ENCODE data around the gene ST6GALNAC6.

Gene ST6GALNAC6, protein sequence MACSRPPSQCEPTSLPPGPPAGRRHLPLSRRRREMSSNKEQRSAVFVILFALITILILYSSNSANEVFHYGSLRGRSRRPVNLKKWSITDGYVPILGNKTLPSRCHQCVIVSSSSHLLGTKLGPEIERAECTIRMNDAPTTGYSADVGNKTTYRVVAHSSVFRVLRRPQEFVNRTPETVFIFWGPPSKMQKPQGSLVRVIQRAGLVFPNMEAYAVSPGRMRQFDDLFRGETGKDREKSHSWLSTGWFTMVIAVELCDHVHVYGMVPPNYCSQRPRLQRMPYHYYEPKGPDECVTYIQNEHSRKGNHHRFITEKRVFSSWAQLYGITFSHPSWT

DNA sequence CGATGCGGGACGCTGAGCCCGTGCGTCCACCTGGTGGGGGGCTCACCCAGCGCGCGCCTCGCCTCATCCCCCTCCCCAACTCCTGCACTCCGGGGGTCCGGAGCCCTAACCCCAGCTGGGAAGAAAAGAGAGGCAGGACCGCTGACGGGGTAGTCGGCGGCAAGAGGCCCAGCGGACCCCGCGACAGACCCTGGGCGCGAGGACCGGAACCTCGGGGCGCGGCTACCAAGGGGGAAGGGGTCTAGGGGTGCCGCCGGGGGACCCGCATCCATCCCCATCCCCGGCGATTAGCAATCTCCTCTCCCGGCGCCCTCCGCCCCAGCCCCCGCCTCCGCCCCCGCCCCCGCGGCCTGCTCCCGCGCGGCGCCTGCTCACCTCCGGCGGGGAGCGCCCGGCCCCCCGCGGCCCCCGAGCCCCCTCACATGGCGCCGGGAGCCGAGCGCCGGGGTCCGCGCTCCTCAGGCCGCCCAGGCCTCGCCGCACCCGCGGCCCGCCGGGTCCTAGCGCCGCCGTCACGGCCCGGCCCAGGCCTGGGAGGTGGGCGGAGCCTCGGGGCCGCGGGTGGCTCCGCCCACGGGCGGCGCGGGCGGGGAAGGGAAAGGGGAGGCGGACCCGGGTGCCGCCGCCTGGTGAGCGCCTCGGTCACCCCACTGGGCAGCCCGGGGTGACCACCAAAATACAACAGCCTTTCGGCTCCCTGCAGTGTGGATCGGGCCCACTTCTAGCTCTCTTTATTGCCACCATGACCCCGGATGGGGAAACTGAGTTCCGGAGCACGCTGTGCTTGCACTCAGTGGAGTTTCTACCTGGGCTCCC is at the start of gene ST6GALNAC6:
ST6GALNAC6 (minus strand) TSS at position 476 of the 816 bp plus-strand sequence. CDS start 1,622 bp downstream, outside the sequence.
- DNase-seq, result no peak

DNA sequence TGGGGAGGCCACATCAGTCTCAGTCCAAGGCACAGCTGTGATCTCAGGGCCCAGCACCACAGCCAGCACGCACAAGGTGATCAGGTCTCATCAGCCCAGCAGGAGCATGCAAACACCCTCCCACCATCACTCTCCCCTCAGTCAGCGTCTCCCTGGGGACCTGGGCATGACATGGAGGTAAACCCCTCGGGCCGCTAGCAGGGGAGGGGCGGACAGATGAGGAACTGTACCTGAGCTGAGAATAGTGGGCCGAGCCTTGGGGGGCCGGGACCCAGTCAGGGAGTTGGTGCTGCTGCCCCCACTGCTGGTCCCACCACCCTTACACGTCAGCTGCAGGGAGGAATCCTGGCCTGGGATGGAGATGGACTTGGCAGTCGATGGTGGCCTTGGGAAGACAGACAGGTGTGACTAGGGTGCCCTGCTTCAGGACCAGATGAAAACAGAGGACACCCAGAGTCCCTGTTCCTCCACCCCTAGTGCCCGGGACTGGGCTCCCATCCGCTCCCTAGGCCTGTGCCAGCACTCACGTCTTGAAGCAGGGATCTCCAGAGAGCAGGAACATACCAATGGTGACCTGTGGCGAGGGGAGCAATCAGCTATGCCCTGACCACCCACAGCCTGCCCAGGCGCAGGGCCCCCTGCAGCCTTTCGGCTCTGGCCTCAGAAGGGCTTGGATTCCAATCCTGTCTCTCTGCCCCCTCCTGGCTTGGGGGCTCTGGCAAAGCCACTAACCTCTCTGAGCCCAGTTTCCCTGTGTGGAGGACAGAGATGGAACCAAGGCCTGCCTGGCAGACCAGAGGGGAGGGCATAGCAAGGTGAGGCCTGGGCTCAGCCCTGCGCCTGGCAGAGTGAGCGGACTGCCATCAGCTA is 48.7 kb upstream of the ST6GALNAC6 start:
- no peak for DNase-seq

DNA sequence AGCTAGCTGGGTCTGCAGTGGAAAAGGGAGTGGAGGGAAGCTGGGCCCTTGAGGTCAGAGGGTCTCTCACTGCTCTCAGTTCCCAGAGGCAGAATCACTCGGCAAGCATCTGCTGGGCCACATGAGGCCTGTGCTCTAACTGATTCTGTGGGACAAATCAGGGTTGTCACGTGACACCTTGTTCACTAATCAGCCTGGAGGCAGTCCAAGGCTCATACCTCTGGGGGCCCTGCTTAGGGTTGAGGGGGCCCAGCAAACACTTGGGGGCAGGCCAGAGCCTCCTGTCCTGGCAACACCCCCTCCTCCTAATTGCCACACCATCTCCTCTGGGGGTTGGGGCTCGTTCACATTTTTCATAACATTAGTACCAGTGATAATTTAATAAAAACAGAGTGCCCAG is 47.3 kb upstream of the ST6GALNAC6 start:
- DNase-seq, result no peak

DNA sequence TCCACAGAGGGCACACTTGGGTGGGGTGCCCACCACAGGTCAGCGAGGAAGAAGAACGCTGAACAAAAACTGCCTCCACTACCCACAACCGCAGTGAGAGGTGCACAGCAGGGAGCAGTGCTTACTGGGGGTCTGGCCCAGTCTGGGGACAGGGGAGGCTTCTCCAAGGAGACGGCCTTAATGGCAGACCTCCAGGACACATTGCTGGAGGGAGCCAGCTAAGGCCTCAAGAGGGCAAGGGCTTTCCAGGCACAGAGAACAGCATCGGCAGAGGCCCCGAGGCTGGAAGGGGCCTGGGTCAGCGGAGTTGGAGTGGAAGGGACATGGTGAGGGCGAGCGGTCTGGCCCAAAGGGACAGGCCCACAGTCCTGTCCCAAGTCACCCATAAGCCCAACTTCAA is 46.5 kb upstream of the ST6GALNAC6 start:
- no peak for DNase-seq

DNA sequence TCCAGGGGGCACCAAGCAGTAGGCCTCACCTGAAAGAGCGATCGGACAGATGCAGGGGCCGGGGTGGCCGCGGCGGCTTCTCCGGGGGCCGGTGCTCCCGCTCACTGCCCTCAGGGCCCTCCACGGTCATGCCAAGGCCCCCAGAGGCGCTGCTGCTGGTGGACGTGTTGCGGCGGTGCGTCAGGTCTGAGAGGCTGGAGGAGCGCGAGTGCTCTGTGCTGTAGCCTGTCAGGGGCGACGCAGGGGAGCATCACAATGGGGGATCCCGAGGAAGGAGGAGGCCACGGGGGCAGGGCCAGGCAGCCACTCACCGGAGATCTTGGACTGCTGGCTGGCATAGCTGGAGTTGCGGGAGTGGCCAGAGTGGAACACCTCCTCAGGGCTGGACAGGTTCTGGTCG is 45.9 kb upstream of the ST6GALNAC6 start:
- no peak for DNase-seq

DNA sequence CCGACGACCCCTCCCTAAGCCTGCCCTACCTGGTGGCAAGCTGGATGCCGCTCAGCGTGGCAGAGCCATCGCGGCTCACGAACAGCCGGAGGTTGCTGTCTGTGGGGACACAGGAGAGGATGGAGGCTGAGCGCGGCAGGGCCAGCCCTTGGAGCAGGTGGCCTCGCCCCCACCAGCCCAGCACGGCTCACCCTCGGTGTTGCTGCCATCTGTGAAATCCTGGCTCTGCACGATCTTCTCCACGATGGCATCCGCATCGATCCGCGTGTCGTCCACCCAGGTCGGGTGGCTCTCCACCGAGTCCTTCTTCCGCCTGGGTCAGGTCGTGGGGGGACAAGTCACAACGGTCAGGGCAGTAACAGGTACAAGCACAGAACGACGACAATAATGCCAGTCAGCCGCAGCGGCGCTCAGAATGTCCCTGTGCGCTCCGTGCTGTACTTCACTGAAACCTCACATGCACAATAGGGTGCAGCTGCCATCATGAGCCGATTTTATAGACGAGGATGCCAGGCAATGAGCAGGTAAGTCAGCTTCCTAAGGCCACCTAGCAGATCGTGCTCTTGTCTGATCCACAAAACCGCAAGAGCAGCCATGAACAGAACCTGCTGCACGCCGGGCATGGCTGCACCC is 45.3 kb upstream of the ST6GALNAC6 start:
- no peak for DNase-seq

DNA sequence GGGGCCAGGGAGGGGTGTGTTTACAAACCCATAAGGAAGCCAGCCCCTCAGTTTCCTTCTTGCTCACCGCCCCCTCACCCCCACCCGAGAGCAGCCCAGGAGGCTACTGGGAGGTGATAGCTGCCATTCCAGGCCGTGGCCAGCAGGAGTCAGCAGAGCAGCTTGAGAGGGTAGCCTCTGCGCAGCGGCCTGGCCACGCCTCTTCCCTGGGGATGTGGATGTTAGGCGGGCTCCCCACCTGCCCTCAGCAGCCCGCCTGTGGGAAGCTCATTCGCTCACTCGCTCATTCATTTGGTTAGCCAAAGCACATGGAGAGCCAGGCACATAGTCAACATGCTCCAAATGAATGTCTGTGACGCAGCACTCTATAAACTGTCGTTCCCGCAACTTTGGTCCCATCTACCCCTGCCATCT is 44.3 kb upstream of the ST6GALNAC6 start:
- DNase-seq, result no peak

DNA sequence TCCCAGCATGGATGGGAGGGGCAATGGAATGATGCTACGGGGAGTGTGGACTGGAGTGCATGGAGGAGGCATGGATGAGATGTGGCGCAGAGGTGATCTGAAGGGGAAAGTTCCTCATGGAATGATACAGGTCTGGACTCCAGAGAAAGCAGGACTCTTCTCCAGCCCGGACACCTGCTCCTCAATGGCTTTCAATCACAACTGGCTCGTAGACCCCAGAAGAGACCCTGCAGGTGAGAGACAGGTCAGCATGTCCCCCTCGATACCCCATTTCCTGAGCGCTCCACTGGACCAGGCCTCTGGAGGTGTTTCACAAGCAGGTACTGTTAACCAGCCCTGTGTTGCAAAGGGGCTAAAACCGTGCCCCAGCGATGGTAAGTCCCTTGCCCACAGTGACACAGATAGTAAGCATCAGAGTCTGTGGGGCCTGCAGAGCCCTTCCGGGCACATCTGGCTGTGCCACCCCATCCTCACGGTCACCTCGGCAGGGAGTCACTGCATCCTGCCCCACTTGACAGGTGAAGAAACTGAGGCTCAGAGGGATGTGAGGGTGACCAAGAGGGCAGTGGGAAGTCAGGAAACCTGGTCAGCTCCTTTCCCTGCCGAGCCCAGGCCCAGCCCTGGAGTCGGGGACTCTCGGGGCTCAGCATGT is 43.7 kb upstream of the ST6GALNAC6 start:
- DNase-seq, result no peak

DNA sequence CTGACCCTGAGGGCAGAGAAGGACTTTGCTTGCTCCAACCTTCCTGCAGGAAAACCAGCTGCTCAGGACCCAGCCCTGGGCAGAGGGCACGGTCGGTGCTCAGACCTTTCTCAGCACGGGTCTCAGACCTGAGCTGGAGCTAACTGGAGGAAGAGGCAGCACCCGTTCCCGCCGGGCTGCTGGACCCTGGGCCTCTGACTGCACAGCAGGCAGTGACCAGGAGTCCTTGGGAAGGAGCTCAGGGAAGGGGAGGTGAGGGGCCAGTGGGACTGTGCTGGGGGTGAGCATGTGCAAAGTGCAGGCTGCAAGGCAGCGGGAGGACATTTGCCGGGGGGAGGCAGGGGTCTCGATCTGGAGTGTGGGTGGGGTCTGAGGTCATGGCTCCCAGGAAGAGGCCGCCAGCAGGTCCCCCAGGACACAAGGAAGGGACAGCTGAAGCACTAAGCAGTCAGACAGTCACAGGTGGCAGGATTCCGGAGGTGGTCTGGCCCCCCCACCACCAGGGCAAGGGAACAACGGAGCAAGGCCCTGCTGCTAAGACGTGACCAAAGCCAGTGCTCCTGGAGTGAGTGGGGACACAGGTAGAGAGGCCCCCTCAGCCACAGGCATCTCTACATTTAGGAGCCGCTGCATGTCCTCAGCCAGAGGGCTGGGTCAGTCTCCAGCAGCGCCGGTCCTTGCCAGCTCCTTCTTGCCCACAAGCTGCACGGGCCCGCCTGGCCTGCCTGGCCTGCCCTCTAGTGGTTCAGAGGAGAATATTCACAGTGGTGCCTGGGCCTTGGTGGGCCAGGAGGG is 43.0 kb upstream of the ST6GALNAC6 start:
- no peak for DNase-seq

DNA sequence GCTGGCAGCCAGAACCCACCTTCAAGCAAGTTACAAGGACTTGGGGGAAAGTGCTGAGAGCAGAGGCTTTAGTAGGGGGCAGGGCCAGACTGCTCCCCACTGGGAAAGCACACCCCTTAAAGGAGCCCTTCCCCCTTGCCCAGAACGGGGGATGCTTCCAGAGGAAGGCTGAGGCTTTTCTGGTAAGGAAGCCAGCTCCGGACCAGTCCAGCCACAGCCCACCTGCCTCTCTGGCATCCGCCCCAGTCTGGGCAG is 42.5 kb upstream of the ST6GALNAC6 start:
- no peak for DNase-seq

DNA sequence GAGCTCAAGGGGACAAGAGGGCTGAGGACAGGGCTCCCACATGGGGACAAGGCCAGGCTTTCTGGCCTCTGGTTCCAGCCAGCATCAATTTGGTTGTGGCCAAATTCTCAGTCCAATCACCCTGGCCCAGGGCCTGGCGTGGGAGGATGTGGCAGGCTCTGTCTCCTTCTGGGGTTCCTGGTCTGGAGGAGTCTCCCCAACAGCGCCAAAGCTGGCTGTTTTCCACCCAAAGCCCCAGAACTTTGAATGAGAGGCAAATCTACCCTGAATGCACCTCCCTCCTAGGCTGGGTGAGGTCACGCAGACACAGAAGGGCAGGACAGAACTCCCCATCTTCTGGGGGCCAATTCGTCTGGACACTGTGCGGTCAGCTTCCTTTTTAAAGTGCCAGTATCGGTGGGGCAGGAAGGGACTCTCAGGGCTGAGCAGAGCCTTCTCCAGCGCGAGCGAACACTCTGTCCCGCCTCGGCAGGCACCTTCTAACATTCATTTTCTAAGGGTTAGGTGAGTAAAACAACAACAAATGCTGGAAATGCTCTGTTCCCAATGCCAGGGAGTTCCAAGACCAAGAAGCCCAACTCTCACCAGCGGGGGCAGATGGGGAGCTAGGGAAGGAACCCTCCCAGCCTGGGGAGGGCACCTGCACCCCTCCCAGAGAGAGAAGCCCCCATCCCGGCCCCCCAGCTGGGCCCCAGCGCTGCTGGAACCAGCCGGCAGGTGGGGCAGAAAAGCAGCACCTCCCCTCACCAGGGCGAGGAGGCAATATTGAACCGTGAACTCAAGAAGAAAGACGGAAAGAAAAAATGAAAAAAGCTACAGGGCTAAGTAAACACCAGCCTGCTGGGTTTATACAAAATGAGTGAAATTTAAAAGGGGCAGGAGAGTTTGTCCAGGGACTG is 41.9 kb upstream of the ST6GALNAC6 start:
- DNase-seq, result no peak

DNA sequence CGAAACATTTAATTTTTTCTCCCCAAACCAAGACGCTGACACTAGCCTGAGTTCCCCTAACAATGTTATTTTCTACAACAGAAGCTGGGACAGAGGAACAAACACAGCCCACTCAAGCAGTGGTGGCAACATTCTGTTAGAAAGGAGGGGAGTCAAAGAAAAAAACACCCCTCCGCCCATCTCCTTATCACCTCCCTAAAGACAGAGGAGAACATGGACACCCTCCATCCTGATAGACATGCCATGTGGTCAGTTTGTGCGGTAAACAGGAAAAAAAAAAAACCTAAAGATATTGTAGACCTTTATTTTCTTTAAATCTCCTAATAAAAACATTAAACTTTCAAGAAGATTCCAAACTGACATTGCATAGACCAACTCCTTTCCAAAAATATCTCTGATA is 41.2 kb upstream of the ST6GALNAC6 start:
- DNase-seq, result no peak

DNA sequence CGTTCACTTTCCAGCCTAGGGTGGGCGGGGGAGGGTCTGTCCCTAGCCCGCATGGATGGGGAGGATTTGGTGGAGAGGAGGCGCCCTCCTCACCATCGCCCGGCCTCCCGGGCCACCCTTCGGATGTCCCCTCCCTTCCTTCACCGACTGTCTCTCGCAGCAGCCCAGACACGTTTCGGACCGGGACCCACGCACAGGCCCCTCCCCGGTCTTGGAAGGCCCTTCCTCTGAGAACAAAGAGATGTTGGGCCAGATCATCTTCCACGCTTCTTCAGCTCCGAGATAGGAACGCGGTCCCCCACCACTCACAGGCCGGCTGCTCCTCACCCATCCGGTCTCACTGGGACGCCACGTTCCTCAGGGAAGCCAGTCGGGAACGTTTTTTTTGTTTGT is 38.9 kb upstream of the ST6GALNAC6 start:
- DNase-seq, result no peak

DNA sequence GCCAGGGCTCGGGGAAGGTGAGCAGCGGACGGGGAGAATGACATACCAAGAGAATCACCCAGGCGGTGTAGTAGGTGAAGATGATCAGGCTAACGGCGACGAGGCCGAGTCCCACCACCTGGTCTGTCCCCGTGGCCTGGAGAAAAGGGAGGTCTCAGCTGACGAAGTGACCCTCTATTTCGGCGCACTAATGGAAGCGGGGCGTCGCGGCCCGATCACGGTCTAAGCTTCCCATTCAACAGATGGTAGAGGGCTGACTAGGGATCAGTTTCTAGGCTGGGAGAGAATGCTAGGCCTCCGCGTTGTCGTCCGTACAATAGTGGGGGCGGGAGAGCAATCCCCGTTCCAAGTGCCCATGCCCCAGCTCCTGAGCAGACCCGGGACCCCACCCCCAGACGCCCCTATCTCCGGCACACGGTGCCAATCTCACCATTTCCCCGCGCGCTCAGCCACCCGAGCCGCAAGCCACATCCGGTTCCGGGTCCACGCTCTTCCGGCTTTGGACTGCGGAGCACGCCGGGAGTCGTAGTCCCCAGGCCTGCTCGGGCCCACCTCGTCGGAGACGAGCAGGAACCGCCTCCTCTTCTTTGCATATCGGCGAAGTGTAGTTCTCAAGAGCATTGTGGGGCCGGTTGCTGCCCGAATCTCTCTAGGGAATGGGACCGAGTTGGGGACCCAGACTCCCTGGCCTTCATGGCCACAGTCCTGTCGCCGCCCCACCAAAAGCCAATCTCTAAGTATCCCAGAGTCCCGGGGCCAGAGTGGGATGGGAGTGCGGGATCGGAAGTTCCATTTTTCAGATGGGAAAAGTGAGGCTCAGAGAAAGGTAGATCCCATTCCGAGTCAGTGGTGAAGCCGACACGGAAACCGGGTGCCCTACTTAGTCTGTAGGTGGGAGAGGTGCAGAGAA is 38.2 kb upstream of the ST6GALNAC6 start, which contains the start of gene DPM2:
DPM2 (minus strand) TSS at position 467 of the 910 bp plus-strand sequence; CDS start at position 433, 34 bp downstream.
- DNase-seq, result no peak

DNA sequence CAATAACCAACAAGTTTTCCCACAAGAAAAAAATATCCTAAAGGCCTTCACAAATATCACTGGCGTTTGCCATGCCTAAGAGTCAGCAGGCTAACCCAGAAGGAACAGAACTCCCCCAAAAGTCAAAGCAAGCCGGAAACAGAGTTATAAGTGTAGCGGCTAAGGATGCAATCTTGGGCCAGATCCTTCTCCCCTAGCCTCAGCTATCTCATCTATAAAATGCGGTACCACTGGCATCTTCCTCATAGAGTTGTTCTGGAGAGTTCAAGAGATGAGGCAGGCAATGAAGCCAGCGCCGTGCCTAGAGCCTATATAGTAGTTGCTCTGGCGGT is 37.6 kb upstream of the ST6GALNAC6 start:
- DNase-seq, result no peak

DNA sequence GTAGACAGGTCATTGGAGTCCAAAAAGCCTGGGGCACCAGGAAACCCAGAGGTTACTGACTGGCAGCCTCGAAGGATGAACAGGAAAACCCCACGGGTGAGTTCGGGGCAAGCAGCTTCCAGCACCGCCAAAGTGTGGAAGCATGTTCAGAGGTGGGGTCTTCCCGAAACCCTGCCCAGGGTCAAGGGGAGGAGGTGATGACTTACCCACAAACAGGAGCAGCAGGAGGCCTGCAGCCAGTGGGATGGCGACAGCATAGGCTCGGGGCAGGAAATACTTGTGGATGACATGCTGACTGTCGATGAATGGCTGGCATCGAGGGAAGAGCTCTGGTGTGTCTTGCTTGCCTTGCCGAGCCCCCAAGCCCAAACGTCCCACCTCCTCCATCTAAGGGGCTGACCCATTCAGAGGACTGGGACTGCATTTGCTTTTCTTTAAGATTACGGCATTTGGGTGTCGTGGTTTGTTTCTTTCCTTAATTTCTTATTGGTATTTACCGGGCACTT is 37.0 kb upstream of the ST6GALNAC6 start:
- DNase-seq, result no peak

DNA sequence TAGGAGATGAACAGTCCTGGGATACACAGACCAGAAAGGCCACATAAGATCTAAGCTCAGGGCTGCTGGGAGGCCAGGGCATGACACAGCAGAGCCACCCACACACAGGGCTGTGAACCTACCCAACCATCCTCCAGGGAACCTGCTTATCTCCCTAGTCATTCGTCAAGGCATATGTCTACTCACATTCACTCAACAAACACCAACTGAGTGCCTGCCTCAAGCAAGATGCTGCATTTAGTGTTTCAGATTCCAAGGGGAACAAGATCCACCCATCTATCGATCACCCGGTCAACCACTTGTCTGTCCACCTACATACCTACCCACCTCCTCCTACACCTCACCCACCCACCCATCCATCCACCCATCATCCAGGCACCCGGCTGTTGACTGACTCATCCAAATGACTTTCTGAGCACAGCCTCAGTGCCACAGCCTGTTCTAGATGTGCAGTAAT is 36.4 kb upstream of the ST6GALNAC6 start:
- no peak for DNase-seq

DNA sequence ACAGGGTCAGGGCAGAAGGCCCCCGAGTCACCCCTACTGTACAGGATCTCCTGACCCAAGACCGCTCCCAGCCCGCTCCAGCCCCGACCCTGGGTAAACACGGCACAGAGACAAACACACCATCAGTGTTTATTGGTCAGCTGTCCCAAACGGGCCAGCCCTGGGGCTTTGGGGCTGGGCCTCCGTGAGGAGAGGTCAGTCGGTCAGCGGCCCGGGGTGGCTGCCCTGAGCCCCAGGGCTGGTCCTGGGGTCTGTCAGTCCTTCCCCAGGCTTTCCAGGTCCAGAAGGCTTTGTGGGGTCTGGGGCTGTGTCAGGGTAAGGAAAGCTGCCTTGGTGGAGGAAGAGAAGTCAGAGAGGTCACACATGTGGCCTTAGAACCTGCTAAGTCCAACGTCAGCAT is 35.6 kb upstream of the ST6GALNAC6 start:
- DNase-seq, result no peak

DNA sequence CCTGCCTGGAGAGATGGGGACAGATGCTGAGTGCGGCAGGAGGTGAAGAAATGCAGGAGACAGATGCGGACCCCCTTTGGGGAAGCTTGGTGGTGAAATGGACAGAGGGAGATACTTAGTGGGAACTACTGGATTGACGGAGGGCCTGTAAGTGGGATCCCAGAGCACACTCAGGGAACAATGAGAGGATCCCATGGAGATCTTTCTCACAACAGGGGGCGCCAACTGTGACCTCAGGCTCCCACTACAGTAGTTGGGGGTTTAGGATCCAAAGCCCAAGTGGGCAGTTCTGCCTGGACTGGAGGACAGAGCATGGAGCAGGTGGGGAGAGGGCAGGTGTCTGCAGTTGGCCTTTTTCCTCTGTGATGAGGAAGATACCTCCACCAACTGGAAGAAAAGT is 34.8 kb upstream of the ST6GALNAC6 start:
- DNase-seq, result no peak
